Naive thymus-derived CD4-positive, alpha-beta T cell (primary cell): ENCODE data around the gene MLYCD. TPM values are rescaled to one million over a fixed set of nuclear protein-coding genes. Genes with fewer than 3 reads are reported as not detected.

Experiments
- ATAC-seq: fragments of 150-1000 bp; cut with Tn5 transposase; 2 replicates; pipeline ENCODE4 v1.10.0; 2021; ENCODE audit warnings: mild to moderate bottlenecking, moderate library complexity
- CTCF ChIA-PET: fragments of 350-600 bp; sonication (Branson Sonifier 250); formaldehyde crosslinking; loops from one replicate; lab custom pipeline; 2021; ENCODE audit warnings: antibody characterized with exemption; lab: Charles Lee
- POLR2A ChIA-PET: fragments of 350-600 bp; sonication (Branson Sonifier 250); formaldehyde crosslinking; loops from one replicate; lab custom pipeline; 2021; ENCODE audit warnings: antibody characterized with exemption, inconsistent platforms; lab: Charles Lee
- DNase-seq, 9 donors: peaks; one replicate each; pipeline versions ENCODE4 v3.0.0 to v3.0.0-alpha.2; 2020 to 2022; ENCODE audit warnings: mixed read lengths in 1 of 9
- H3K27ac ChIP-seq: one replicate; pipeline ENCODE4 v1.7.0; 2013; ENCODE audit warnings: mild to moderate bottlenecking, low read depth, low read length, moderate library complexity
- H3K27me3 ChIP-seq, 2 donors: one replicate each; pipeline ENCODE4 v1.7.0; 2013; ENCODE audit warnings: low read length in 2 of 2, mild to moderate bottlenecking in 2 of 2, moderate library complexity in 2 of 2; ENCODE audit not compliant: control insufficient read depth in 2 of 2, insufficient read depth in 2 of 2
- H3K36me3 ChIP-seq, 3 experiments: 1 replicate in 2 of 3; 2 replicates in 1 of 3; pipeline ENCODE4 v1.7.0; 2013; ENCODE audit warnings: low read length in 3 of 3, mild to moderate bottlenecking in 3 of 3, moderate library complexity in 1 of 3; ENCODE audit not compliant: insufficient read depth in 3 of 3, control insufficient read depth in 2 of 3
- H3K4me1 ChIP-seq, 2 donors: one replicate each; pipeline ENCODE4 v1.7.0; 2013; ENCODE audit warnings: low read length in 2 of 2, mild to moderate bottlenecking in 2 of 2, moderate library complexity in 1 of 2; ENCODE audit not compliant: control insufficient read depth in 2 of 2, insufficient read depth in 2 of 2
- H3K4me3 ChIP-seq: 2 replicates; pipeline ENCODE4 v1.7.0; 2013; ENCODE audit warnings: mild to moderate bottlenecking, low read length
- H3K9me3 ChIP-seq, 3 experiments: 1 replicate in 2 of 3; 2 replicates in 1 of 3; pipeline ENCODE4 v1.7.0; 2013; ENCODE audit warnings: low read length in 3 of 3; ENCODE audit not compliant: control insufficient read depth in 2 of 3
- H3K27ac Mint-ChIP-seq, 9 donors: one replicate each; pipeline ENCODE4 v1.8.0; 2020 to 2022; ENCODE audit warnings: mixed read lengths in 9 of 9, mild to moderate bottlenecking in 8 of 9, moderate library complexity in 5 of 9, inconsistent platforms in 2 of 9
- H3K27me3 Mint-ChIP-seq, 5 donors: one replicate each; pipeline ENCODE4 v1.8.0; 2021 to 2022; ENCODE audit warnings: mixed read lengths in 5 of 5, mild to moderate bottlenecking in 1 of 5
- H3K36me3 Mint-ChIP-seq, 5 donors: one replicate each; pipeline ENCODE4 v1.8.0; 2020 to 2022; ENCODE audit warnings: mixed read lengths in 5 of 5, mild to moderate bottlenecking in 3 of 5, inconsistent platforms in 1 of 5
- H3K4me1 Mint-ChIP-seq, 7 donors: one replicate each; pipeline ENCODE4 v1.8.0; 2020 to 2022; ENCODE audit warnings: mixed read lengths in 7 of 7, mild to moderate bottlenecking in 3 of 7, inconsistent platforms in 1 of 7
- H3K4me3 Mint-ChIP-seq, 10 donors: one replicate each; pipeline ENCODE4 v1.8.0; 2020 to 2022; ENCODE audit warnings: mild to moderate bottlenecking in 10 of 10, mixed read lengths in 10 of 10, moderate library complexity in 6 of 10, inconsistent platforms in 2 of 10
- H3K9me3 Mint-ChIP-seq, 11 donors: one replicate each; pipeline ENCODE4 v1.8.0; 2020 to 2022; ENCODE audit warnings: mixed read lengths in 11 of 11, mild to moderate bottlenecking in 4 of 11, inconsistent platforms in 1 of 11, moderate library complexity in 1 of 11
- intact Hi-C, 2 donors: fragments of 100-400 bp; cut with micrococcal nuclease; formaldehyde crosslinking; loops; one replicate each; pipeline ENCODE4 v1.15.1; 2023
- polyA plus RNA-seq, 2 donors: library from polyadenylated mRNA; unstranded; fragments of 300-500 nt; fragmentation: Illumina TruSeq; gene quantifications; one replicate each; pipeline ENCODE4 v1.2.3, GENCODE V29; 2021
- total RNA-seq, 6 experiments: library from RNA in 5 of 6; stranded (reverse) in 5 of 6; gene quantifications; 1 replicate in 5 of 6; 2 replicates in 1 of 6; pipeline ENCODE4 v1.2.3 and lab custom pipeline; 2021 to 2026

The MLYCD gene
- total and polyA plus RNA-seq, 7 experiments from 2014 or later: 1.8 to 11.4 (median 6.7) TPM

DNA sequence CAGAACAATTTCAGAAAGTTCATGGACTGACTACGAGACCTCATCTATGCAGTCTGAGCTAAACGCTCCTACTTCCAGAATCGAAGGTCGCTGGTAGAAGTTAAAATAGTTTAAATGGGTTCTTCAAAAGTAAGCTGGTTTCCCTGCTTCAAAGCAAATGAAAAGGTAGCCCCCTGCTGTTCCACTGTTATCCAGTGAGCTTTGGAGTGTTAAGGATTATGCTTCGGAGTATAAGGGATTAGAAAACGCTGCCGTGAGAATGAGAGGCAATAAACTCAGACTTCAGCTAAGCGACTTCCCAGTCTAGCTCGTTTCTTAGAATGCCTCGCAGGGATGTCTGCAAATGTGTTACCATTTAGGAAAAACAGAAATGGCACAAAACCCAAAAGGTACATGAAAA lies 12.4 kb downstream of the MLYCD start:
- ATAC-seq (no peak), DNase-seq (no peak)
- no peak overlapping the region for H3K4me3 Mint-ChIP-seq
- peaks cover 12 to 59% (median 19%) of the 10 kb centered on the region in 5 donors for H3K36me3 Mint-ChIP-seq
- Histone ChIP-seq H3K9me3 (no peaks in the 10 kb centered on the region), H3K27me3 (no peaks in the 10 kb centered on the region), H3K36me3 (peaks cover 5 to 80% (median 12%) of the 10 kb centered on the region in 3 experiments), H3K4me1 (no peaks in the 10 kb centered on the region), H3K27ac (no peak overlapping the region), H3K4me3 (no peak overlapping the region)
- H3K27me3 Mint-ChIP-seq: no peaks in the 10 kb centered on the region
- CTCF ChIA-PET: interaction anchor here (1.4 kb wide), 1 partner anchor 15 kb away, joined by 4 read pairs; no protein-coding TSS in a partner anchor
- POLR2A ChIA-PET: no interaction called here
- peak overlapping the region in 1 of 9 donors; percentile 20 for H3K27ac Mint-ChIP-seq
- intact Hi-C loops: no loop called here
- H3K4me1 Mint-ChIP-seq: peaks cover 0 to 15% (median 5%) of the 10 kb centered on the region in 7 donors
- peaks cover 0 to 3% (median 0%) of the 10 kb centered on the region in 11 donors for H3K9me3 Mint-ChIP-seq

- intact Hi-C loops: no loop called here
- Histone ChIP-seq H3K4me1 (no peaks in the 10 kb centered on the region), H3K27me3 (no peaks in the 10 kb centered on the region), H3K4me3 (no peak overlapping the region), H3K36me3 (peaks cover 5 to 76% (median 15%) of the 10 kb centered on the region in 3 experiments), H3K9me3 (no peaks in the 10 kb centered on the region), H3K27ac (no peak overlapping the region)
- CTCF ChIA-PET: interaction anchor here (1.4 to 1.6 kb wide), 2 partner anchors 14 kb away, joined by 4 to 5 read pairs; no protein-coding TSS in a partner anchor
- H3K9me3 Mint-ChIP-seq: peaks cover 0 to 5% (median 0%) of the 10 kb centered on the region in 11 donors
- no peak overlapping the region for H3K27ac Mint-ChIP-seq
- no peak overlapping the region for H3K4me3 Mint-ChIP-seq
- no peaks in the 10 kb centered on the region for H3K27me3 Mint-ChIP-seq
- H3K36me3 Mint-ChIP-seq: peaks cover 13 to 56% (median 19%) of the 10 kb centered on the region in 5 donors
- ATAC-seq (no peak), DNase-seq (no peak)
- POLR2A ChIA-PET: no interaction called here
- H3K4me1 Mint-ChIP-seq: peaks cover 0 to 8% (median 4%) of the 10 kb centered on the region in 7 donors
Measured at GRCh38 chr16:83912519-83913244, 13.8 kb downstream of the MLYCD start.

- Mint-ChIP-seq H3K4me3 (no peak overlapping the region), H3K27ac (no peak overlapping the region), H3K36me3 (peaks cover 16 to 60% (median 18%) of the 10 kb centered on the region in 5 donors), H3K27me3 (no peaks in the 10 kb centered on the region), H3K4me1 (peaks cover 0 to 8% (median 5%) of the 10 kb centered on the region in 7 donors), H3K9me3 (peaks cover 0 to 5% (median 0%) of the 10 kb centered on the region in 11 donors)
- ATAC-seq (no peak), DNase-seq (no peak)
- Histone ChIP-seq H3K27me3 (no peaks in the 10 kb centered on the region), H3K36me3 (peaks cover 5 to 77% (median 18%) of the 10 kb centered on the region in 3 experiments), H3K9me3 (no peaks in the 10 kb centered on the region), H3K27ac (no peak overlapping the region), H3K4me3 (no peak overlapping the region), H3K4me1 (no peaks in the 10 kb centered on the region)
- ChIA-PET POLR2A (no interaction called here), CTCF (interaction anchor here (1.6 kb wide), 1 partner anchor 14 kb away, joined by 5 read pairs; no protein-coding TSS in a partner anchor)
- intact Hi-C loops: no loop called here
Measured at GRCh38 chr16:83913245-83913633, 14.3 kb downstream of the MLYCD start.

- H3K4me1 ChIP-seq: no peaks in the 10 kb centered on the region
- no peaks in the 10 kb centered on the region for H3K27me3 ChIP-seq
- H3K9me3 ChIP-seq: no peaks in the 10 kb centered on the region
- H3K36me3 ChIP-seq: peaks cover 2 to 78% (median 11%) of the 10 kb centered on the region in 3 experiments
- intact Hi-C loops: no loop called here
- Mint-ChIP-seq H3K4me3 (no peak overlapping the region), H3K9me3 (peaks cover 0 to 5% (median 0%) of the 10 kb centered on the region in 11 donors), H3K36me3 (peaks cover 16 to 61% (median 21%) of the 10 kb centered on the region in 5 donors), H3K27me3 (no peaks in the 10 kb centered on the region), H3K4me1 (peaks cover 0 to 15% (median 3%) of the 10 kb centered on the region in 7 donors), H3K27ac (peak overlapping the region in 1 of 9 donors; percentile 31)
- H3K4me3 ChIP-seq: no peak overlapping the region
- ChIA-PET POLR2A (no interaction called here), CTCF (interaction anchor here (0.7 to 1.6 kb wide), 2 partner anchors 13 to 309 kb away, joined by 3 to 5 read pairs; no protein-coding TSS in a partner anchor)
- H3K27ac ChIP-seq: no peak overlapping the region
- DNase-seq: no peak
- no peak for ATAC-seq
Measured at GRCh38 chr16:83914091-83914710, 15.3 kb downstream of the MLYCD start.

DNA sequence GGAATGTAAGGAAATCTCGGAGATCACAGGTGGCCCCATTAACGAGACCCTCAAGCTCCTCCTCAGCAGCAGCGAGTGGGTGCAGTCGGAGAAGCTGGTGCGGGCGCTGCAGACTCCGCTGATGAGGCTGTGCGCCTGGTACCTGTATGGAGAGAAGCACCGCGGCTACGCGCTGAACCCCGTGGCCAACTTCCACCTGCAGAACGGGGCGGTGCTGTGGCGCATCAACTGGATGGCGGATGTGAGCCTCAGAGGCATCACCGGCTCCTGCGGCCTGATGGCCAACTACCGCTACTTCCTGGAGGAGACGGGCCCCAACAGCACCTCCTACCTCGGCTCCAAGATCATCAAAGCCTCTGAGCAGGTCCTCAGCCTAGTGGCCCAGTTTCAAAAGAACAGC lies 16.2 kb downstream of the MLYCD start:
- intact Hi-C loops: no loop called here
- no peak overlapping the region for H3K4me3 ChIP-seq
- H3K36me3 ChIP-seq: peaks cover 0 to 81% (median 11%) of the 10 kb centered on the region in 3 experiments
- no peaks in the 10 kb centered on the region for H3K9me3 ChIP-seq
- no peak for ATAC-seq
- CTCF ChIA-PET: no interaction called here
- no peak for DNase-seq
- Mint-ChIP-seq H3K27ac (peak overlapping the region in 1 of 9 donors; percentile 29), H3K9me3 (peaks cover 0 to 5% (median 0%) of the 10 kb centered on the region in 11 donors), H3K4me1 (peaks cover 0 to 21% (median 3%) of the 10 kb centered on the region in 7 donors), H3K4me3 (no peak overlapping the region), H3K36me3 (peaks cover 20 to 60% (median 29%) of the 10 kb centered on the region in 5 donors), H3K27me3 (no peaks in the 10 kb centered on the region)
- no peak overlapping the region for H3K27ac ChIP-seq
- no peaks in the 10 kb centered on the region for H3K27me3 ChIP-seq
- no peaks in the 10 kb centered on the region for H3K4me1 ChIP-seq
- POLR2A ChIA-PET: no interaction called here

DNA sequence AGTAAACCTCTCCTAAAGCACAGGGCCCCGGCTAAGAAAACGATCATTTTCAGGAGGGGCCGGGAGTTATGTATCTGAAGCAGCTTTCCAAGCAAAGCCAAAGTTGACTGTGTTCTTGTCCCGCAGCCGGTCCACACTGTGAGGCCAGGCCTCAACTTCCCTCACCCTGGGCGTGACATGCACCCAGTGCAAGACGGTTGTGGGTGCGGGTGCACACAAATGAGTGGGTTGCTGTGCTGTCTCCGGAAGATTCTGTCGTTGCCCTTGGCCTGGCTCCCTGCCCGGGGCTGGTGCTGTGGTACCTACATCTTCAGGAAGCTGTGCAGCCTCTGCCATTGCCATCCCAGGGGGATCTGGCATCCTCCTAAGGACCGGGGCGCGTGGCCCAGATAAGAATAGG lies 16.6 kb downstream of the MLYCD start:
- Histone ChIP-seq H3K27me3 (no peaks in the 10 kb centered on the region), H3K4me3 (no peak overlapping the region), H3K9me3 (no peaks in the 10 kb centered on the region), H3K27ac (no peak overlapping the region), H3K36me3 (peaks cover 0 to 81% (median 10%) of the 10 kb centered on the region in 3 experiments), H3K4me1 (no peaks in the 10 kb centered on the region)
- Mint-ChIP-seq H3K9me3 (peaks cover 0 to 5% (median 0%) of the 10 kb centered on the region in 11 donors), H3K27ac (no peak overlapping the region), H3K27me3 (no peaks in the 10 kb centered on the region), H3K36me3 (peaks cover 21 to 59% (median 31%) of the 10 kb centered on the region in 5 donors), H3K4me1 (peaks cover 0 to 21% (median 3%) of the 10 kb centered on the region in 7 donors), H3K4me3 (no peak overlapping the region)
- intact Hi-C loops: no loop called here
- DNase-seq (no peak), ATAC-seq (no peak)
- POLR2A ChIA-PET: no interaction called here
- CTCF ChIA-PET: no interaction called here
